ENCODE measurements around the gene COTL1. TPM values are rescaled to one million over a fixed set of nuclear protein-coding genes. Genes with fewer than 3 reads are reported as not detected.

Gene COTL1
- total RNA-seq, 4 donors from 2014 or later: 55.3 to 95.1 (median 78.4) TPM

DNA sequence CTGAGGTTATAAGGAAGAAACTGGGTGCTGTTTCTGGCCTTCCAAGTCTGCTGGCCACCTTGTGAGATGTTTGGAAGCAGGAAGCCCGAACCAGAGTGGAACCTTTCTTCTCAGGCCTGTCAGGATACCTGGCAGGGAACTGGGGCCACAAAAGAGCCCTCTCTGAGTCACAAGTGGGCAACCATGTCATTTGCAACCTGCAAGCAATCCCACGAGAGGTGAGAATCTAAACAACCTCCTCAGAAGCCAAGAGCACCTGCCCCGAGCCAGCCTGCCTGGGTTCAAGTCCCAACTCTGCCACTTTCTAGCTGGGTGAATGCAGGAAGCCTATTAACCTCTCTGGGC is 3.3 kb downstream of the COTL1 start:
- TF ChIP-seq, protein P1, sequence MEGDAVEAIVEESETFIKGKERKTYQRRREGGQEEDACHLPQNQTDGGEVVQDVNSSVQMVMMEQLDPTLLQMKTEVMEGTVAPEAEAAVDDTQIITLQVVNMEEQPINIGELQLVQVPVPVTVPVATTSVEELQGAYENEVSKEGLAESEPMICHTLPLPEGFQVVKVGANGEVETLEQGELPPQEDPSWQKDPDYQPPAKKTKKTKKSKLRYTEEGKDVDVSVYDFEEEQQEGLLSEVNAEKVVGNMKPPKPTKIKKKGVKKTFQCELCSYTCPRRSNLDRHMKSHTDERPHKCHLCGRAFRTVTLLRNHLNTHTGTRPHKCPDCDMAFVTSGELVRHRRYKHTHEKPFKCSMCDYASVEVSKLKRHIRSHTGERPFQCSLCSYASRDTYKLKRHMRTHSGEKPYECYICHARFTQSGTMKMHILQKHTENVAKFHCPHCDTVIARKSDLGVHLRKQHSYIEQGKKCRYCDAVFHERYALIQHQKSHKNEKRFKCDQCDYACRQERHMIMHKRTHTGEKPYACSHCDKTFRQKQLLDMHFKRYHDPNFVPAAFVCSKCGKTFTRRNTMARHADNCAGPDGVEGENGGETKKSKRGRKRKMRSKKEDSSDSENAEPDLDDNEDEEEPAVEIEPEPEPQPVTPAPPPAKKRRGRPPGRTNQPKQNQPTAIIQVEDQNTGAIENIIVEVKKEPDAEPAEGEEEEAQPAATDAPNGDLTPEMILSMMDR (IDR thresholded peaks at IDR 0.05): no peak
- ATAC-seq (ENCODE audit: low FRiP score) (no peak), DNase-seq (ENCODE audit: low spot score) (no peak)

DNA sequence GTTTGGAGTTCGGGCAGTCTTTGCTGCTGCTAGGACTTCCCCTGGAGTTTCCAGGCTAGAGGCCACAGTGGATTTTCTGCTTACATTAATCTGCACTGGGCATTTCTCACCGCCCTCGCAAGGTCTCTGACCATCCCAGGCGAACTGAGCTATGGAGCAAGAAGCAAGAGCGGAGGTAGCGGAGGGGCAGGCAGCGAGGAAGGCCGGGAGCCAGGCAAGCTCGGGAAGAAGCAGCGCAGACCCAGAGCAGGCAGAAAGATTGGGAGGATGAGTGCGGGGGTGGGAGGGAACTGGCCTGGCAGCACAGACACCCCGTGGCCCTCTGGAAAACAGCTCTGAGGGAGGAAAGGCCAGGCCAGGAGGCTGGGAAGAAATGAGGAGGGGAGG is 3.8 kb downstream of the COTL1 start:
- DNase-seq (ENCODE audit: low spot score) (no peak), ATAC-seq (ENCODE audit: low FRiP score) (peak; percentile 49)
- TF ChIP-seq, protein P1 (IDR thresholded peaks at IDR 0.05): no peak

DNA sequence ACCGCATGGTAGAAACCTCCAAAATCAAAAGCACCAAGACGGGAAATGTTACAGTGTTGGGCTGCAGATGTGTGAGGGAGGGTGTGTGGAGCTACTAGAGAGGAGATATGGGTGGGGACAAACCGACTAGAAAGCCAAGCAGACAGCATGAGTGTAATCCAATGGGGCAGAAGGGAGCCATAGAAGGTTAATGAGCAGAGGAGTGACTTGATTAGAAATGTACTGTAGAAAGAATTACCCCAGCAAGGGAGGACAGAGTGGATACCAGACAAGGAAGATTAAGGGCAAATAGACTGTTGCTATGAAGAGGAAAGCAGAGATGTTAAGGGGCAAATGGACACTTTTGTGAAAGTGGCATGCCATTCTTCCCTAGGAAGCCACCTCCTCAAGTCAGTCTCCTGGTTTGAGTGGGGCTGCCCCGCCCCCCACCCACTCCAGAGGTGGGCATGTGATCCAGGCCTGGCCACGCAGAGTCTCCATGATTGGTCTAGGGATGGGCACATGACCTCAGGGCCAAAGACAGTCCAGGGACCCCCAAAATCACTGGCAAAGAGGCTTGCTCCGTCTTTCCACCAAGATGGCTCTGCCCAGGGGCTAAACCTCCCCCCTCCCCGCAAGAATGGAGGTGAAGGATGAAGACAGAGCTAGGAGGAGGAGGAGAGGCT is 4.3 kb downstream of the COTL1 start:
- ATAC-seq (ENCODE audit: low FRiP score): no peak

DNA sequence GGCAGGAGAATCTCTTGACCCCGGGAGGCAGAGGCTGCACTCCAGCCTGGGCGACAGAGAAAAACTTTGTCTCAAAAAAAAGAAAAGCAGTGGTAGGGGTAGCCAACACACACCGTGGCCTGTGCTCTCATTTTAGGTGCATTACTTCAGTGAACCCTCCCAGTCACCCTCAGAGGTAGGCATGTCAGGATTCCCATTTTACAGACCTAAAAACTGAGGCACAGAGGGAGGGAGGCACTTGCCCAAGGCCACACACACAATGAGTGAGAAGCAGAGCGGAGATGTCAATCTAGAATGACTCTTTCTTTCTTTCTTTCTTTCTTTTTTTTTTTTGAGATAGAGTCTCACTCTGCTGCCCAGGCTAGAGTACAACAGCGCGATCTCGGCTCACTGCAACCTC is 5.2 kb downstream of the COTL1 start:
- ATAC-seq (ENCODE audit: low FRiP score): no peak
- TF ChIP-seq, protein P1 (IDR thresholded peaks at IDR 0.05): no peak
- DNase-seq (ENCODE audit: low spot score): no peak

More for the DNA sequence above, 4.3 kb downstream of the COTL1 start:
- TF ChIP-seq, protein P1 (IDR thresholded peaks at IDR 0.05): no peak
- DNase-seq (ENCODE audit: low spot score): no peak

DNA sequence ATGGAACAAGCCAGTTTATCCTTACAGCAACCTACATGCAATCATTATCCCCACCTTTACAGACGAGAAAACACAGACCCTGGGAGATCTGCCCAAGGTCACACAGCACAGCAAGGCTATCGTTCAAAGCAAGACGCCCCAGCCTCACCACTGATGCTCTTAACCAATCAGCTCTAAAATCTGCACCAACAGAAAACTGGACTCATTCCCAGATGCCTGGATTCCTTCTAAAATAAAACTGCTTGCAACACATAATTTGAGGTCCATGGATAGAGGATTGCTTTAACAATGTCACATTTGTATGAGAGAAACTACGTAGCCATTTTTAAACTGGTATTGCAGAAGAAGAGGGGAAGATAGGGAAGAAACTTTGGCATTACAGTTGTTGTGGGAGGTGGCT is 6.8 kb downstream of the COTL1 start:
- DNase-seq (ENCODE audit: low spot score): no peak
- ATAC-seq (ENCODE audit: low FRiP score): no peak
- TF ChIP-seq, protein P1 (IDR thresholded peaks at IDR 0.05): no peak

DNA sequence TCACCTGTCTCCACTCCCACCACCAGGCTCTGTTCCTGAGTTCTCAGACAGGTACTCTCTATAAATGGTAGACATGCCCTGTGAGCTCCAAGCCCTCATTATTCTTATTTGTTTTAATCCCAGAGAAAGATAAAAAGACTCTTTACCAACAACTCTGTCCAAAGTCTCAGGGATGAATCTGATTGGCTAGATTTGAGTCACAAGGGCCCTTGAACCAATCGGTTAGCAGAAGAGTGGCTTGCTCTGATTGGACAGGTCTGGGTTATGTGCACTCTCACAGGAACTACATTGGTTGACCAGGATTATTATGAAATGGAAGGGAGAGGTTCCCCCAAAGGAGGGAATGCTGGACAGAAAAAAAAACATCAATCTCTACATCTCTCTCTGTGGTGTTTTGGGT is 7.5 kb downstream of the COTL1 start:
- DNase-seq (ENCODE audit: low spot score) (no peak), ATAC-seq (ENCODE audit: low FRiP score) (no peak)
- TF ChIP-seq, protein P1 (IDR thresholded peaks at IDR 0.05): no peak

DNA sequence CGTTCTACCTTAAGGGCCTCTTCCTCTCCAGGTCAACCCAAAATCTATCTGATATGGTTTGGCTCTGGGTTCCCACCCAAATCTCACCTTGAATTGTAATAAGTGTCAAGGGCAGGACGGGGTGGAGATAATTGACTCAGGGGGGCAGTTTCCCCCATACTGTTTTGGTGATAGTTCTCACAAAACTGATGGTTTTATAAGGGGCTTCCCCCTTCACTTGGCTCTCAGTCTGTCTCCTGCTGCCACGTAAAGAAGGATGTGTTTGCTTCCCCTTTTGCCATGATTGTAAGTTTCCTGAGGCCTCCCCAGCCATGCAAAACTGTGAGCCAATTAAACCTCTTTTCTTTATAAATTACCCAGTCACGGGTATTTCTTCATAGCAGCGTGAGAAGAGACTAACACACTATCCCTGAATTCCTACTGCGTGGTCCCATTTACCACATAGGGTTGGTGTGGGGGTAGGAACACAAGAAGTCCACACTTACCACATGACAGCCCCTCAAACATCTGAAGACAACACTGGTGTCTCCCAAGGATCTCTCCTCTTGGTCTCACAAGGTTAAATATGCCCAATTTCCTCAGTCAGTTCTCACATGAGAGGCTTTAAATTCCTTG is 8.2 kb downstream of the COTL1 start:
- TF ChIP-seq, protein P1 (IDR thresholded peaks at IDR 0.05): no peak
- ATAC-seq (ENCODE audit: low FRiP score) (no peak), DNase-seq (ENCODE audit: low spot score) (no peak)
